Measurements from ENCODE around the gene NOTCH2. TPM values are rescaled to one million over a fixed set of nuclear protein-coding genes. Genes with fewer than 3 reads are reported as not detected.
A peak's percentile ranks its signal among the peaks of the same experiment; 100 is the strongest.

Gene NOTCH2
- total and polyA plus RNA-seq, 2 experiments from 2014 or later = 42.2 to 85.8 TPM

- H3K9me3 ChIP-seq (ENCODE audit: low read depth) = no peaks in the 10 kb centered on the region
- H4K20me1 ChIP-seq (ENCODE audit: insufficient read depth, poor library complexity, severe bottlenecking) = no peaks in the 10 kb centered on the region
- H3K4me1 ChIP-seq (ENCODE audit: insufficient read depth) = no peaks in the 10 kb centered on the region
- no peak overlapping the region for H2AFZ ChIP-seq
- H3K9me2 ChIP-seq (replicated peaks; ENCODE audit: insufficient read depth) = no peaks in the 10 kb centered on the region
- DNase-seq (ENCODE audit: low spot score) = no peak
- H3K27ac ChIP-seq = no peak overlapping the region
- H3K4me2 ChIP-seq = no peak overlapping the region
- no peaks in the 10 kb centered on the region for H3K27me3 ChIP-seq
- H3K36me3 ChIP-seq (replicated peaks; ENCODE audit: insufficient read depth, low read depth) = no peaks in the 10 kb centered on the region
- H3K79me2 ChIP-seq = peaks cover 6% of the 10 kb centered on the region
- H3K4me3 ChIP-seq = no peak overlapping the region
- no peak for TF ChIP-seq CTCF (IDR thresholded peaks at IDR 0.05; ENCODE audit: poor library complexity)
- TF ChIP-seq EZH2phosphoT487 (IDR thresholded peaks at IDR 0.05; ENCODE audit: low read depth, severe bottlenecking, unreplicated experiment) = no peak
- TF ChIP-seq EZH2 (IDR thresholded peaks at IDR 0.05; ENCODE audit: borderline replicate concordance) = no peak
Observed at GRCh38 chr1:119974013-119974412, 95.4 kb downstream of the NOTCH2 start.

GRCh38 chr1:119971710-119972570 is 97.5 kb downstream of the NOTCH2 start:
- H3K27me3 ChIP-seq = no peaks in the 10 kb centered on the region
- no peak overlapping the region for H3K4me2 ChIP-seq
- H3K9me2 ChIP-seq (replicated peaks; ENCODE audit: insufficient read depth) = no peaks in the 10 kb centered on the region
- WGBS (ENCODE audit: low lambda C conversion rate, missing lambda C conversion rate) = 91% methylated on average over 4 of the region's 4 CpGs
- no peak for DNase-seq (ENCODE audit: low spot score)
- H2AFZ ChIP-seq = no peak overlapping the region
- H3K27ac ChIP-seq = no peak overlapping the region
- peaks cover 3% of the 10 kb centered on the region for H3K79me2 ChIP-seq
- no peak overlapping the region for H3K4me3 ChIP-seq
- no peaks in the 10 kb centered on the region for H3K36me3 ChIP-seq (replicated peaks; ENCODE audit: insufficient read depth, low read depth)
- TF ChIP-seq EZH2phosphoT487 (IDR thresholded peaks at IDR 0.05; ENCODE audit: low read depth, severe bottlenecking, unreplicated experiment) = no peak
- no peak for TF ChIP-seq EZH2 (IDR thresholded peaks at IDR 0.05; ENCODE audit: borderline replicate concordance)
- H3K4me1 ChIP-seq (ENCODE audit: insufficient read depth) = no peaks in the 10 kb centered on the region
- no peaks in the 10 kb centered on the region for H4K20me1 ChIP-seq (ENCODE audit: insufficient read depth, poor library complexity, severe bottlenecking)
- no peaks in the 10 kb centered on the region for H3K9me3 ChIP-seq (ENCODE audit: low read depth)

GRCh38 chr1:119968601-119969000 is 100.9 kb downstream of the NOTCH2 start:
- DNase-seq (ENCODE audit: low spot score) = no peak
- H3K9me2 ChIP-seq (replicated peaks; ENCODE audit: insufficient read depth) = no peaks in the 10 kb centered on the region
- H3K27me3 ChIP-seq = no peaks in the 10 kb centered on the region
- peaks cover 3% of the 10 kb centered on the region for H3K79me2 ChIP-seq
- TF ChIP-seq EZH2 (IDR thresholded peaks at IDR 0.05; ENCODE audit: borderline replicate concordance) (no peak), CTCF (IDR thresholded peaks at IDR 0.05; ENCODE audit: poor library complexity) (no peak), EZH2phosphoT487 (IDR thresholded peaks at IDR 0.05; ENCODE audit: low read depth, severe bottlenecking, unreplicated experiment) (no peak)
- H3K4me1 ChIP-seq (ENCODE audit: insufficient read depth) = peaks cover 9% of the 10 kb centered on the region
- no peak overlapping the region for H3K27ac ChIP-seq
- no peak overlapping the region for H2AFZ ChIP-seq
- 100% methylated on average over 1 of the region's 1 CpG for WGBS (ENCODE audit: low lambda C conversion rate, missing lambda C conversion rate)
- no peak overlapping the region for H3K4me3 ChIP-seq
- H3K36me3 ChIP-seq (replicated peaks; ENCODE audit: insufficient read depth, low read depth) = no peaks in the 10 kb centered on the region
- H3K4me2 ChIP-seq = no peak overlapping the region
- H3K9me3 ChIP-seq (ENCODE audit: low read depth) = no peaks in the 10 kb centered on the region
- no peaks in the 10 kb centered on the region for H4K20me1 ChIP-seq (ENCODE audit: insufficient read depth, poor library complexity, severe bottlenecking)

- Histone ChIP-seq H3K4me1 (ENCODE audit: insufficient read depth) (peaks cover 9% of the 10 kb centered on the region), H3K9me3 (ENCODE audit: low read depth) (no peaks in the 10 kb centered on the region)
- 96% methylated on average over 1 of the region's 1 CpG for WGBS (ENCODE audit: low lambda C conversion rate, missing lambda C conversion rate)
Observed at GRCh38 chr1:119968068-119968492, 101.4 kb downstream of the NOTCH2 start.

More at GRCh38 chr1:119968068-119968492, 101.4 kb downstream of the NOTCH2 start:
- peak; percentile 72 for DNase-seq (ENCODE audit: low spot score)
- H3K9me2 ChIP-seq (replicated peaks; ENCODE audit: insufficient read depth) = no peaks in the 10 kb centered on the region
- no peaks in the 10 kb centered on the region for H4K20me1 ChIP-seq (ENCODE audit: insufficient read depth, poor library complexity, severe bottlenecking)
- no peaks in the 10 kb centered on the region for H3K36me3 ChIP-seq (replicated peaks; ENCODE audit: insufficient read depth, low read depth)
- no peak overlapping the region for H2AFZ ChIP-seq
- peaks cover 3% of the 10 kb centered on the region for H3K79me2 ChIP-seq
- H3K27me3 ChIP-seq = no peaks in the 10 kb centered on the region
- no peak overlapping the region for H3K4me2 ChIP-seq
- TF ChIP-seq CTCF (IDR thresholded peaks at IDR 0.05; ENCODE audit: poor library complexity) (peak; percentile 63), EZH2phosphoT487 (IDR thresholded peaks at IDR 0.05; ENCODE audit: low read depth, severe bottlenecking, unreplicated experiment) (no peak), EZH2 (IDR thresholded peaks at IDR 0.05; ENCODE audit: borderline replicate concordance) (no peak)
- no peak overlapping the region for H3K4me3 ChIP-seq
- no peak overlapping the region for H3K27ac ChIP-seq

All from hepatocyte (in vitro differentiated cells).